PC-9 (cell line): ENCODE data around the gene DACT3. TPM values are rescaled to one million over a fixed set of nuclear protein-coding genes. Genes with fewer than 3 reads are reported as not detected.
A peak's percentile ranks its signal among the peaks of the same experiment; 100 is the strongest.

ENCODE experiments used
- BruUV-seq: library from RNA; stranded (reverse); fragments of 400-500 nt; replicated peaks from 2 replicates; lab custom pipeline; 2021; lab: Mats Ljungman, UMichigan
- CTCF ChIA-PET: fragments of 300-600 bp; sonication (Branson Sonifier 250); formaldehyde crosslinking; loops from one replicate; lab custom pipeline; 2022; ENCODE audit warnings: antibody characterized with exemption; lab: Charles Lee
- POLR2A ChIA-PET: fragments of 300-600 bp; sonication (Branson Sonifier 250); formaldehyde crosslinking; loops from one replicate; lab custom pipeline; 2022; ENCODE audit warnings: antibody characterized with exemption; ENCODE audit not compliant: unreplicated experiment; lab: Charles Lee
- DNase-seq, 2 experiments: peaks; one replicate each; pipeline versions ENCODE4 v3.0.0 to v3.0.0-alpha.2; 2015 to 2022; ENCODE audit warnings: mixed read lengths in 1 of 2
- H2AFZ ChIP-seq: fragments of 200-600 bp; sonication (generic); 2 replicates; pipeline ENCODE4 v1.8.1; 2017; ENCODE audit warnings: antibody characterized with exemption
- H3F3A ChIP-seq: fragments of 200-600 bp; sonication (generic); 2 replicates; pipeline ENCODE4 v1.8.1; 2017; ENCODE audit warnings: antibody characterized with exemption, mild to moderate bottlenecking, low read depth; ENCODE audit not compliant: insufficient read depth
- H3K27ac ChIP-seq: fragments of 200-600 bp; sonication (generic); 2 replicates; pipeline ENCODE4 v1.6.1; 2016; ENCODE audit warnings: mixed run types
- H3K27me3 ChIP-seq: fragments of 200-600 bp; sonication (generic); 2 replicates; pipeline ENCODE4 v1.6.1; 2016; ENCODE audit warnings: low read depth, mixed run types; ENCODE audit not compliant: insufficient read depth
- H3K36me3 ChIP-seq: fragments of 200-600 bp; sonication (generic); 2 replicates; pipeline ENCODE4 v1.6.1; 2016; ENCODE audit warnings: low read depth, mixed run types
- H3K4me1 ChIP-seq: fragments of 200-600 bp; sonication (generic); replicated peaks from 2 replicates; pipeline ENCODE4 v1.6.1; 2016; ENCODE audit warnings: mixed run types; ENCODE audit not compliant: insufficient read depth
- H3K4me2 ChIP-seq: fragments of 200-600 bp; sonication (generic); 2 replicates; pipeline ENCODE4 v1.6.1; 2017; ENCODE audit warnings: mixed run types
- H3K4me3 ChIP-seq: fragments of 200-600 bp; sonication (generic); 2 replicates; pipeline ENCODE4 v1.6.1; 2016; ENCODE audit warnings: mixed run types
- H3K79me2 ChIP-seq: fragments of 200-600 bp; sonication (generic); 2 replicates; pipeline ENCODE4 v1.6.1; 2017; ENCODE audit warnings: low read depth, mixed run types
- H3K9me2 ChIP-seq: fragments of 200-600 bp; sonication (generic); 2 replicates; pipeline ENCODE4 v1.8.1; 2017; ENCODE audit warnings: mild to moderate bottlenecking; ENCODE audit not compliant: insufficient read depth
- H3K9me3 ChIP-seq: fragments of 200-600 bp; sonication (generic); 2 replicates; pipeline ENCODE4 v1.8.1; 2016; ENCODE audit warnings: low read depth; ENCODE audit not compliant: insufficient read depth
- H4K20me1 ChIP-seq: fragments of 200-600 bp; sonication (generic); 2 replicates; pipeline ENCODE4 v1.8.1; 2017; ENCODE audit not compliant: insufficient read depth
- CTCF ChIP-seq: fragments of 200-600 bp; sonication (generic); conservative IDR thresholded peaks from 2 replicates; pipeline ENCODE4 v1.6.1; 2017; ENCODE audit warnings: mixed run types, antibody characterized with exemption, mild to moderate bottlenecking, moderate library complexity
- EZH2 ChIP-seq: fragments of 200-600 bp; sonication (generic); IDR thresholded peaks from 2 replicates; pipeline ENCODE4 v1.8.0; 2017; ENCODE audit warnings: antibody characterized with exemption, low read depth
- intact Hi-C: fragments of 100-400 bp; cut with micrococcal nuclease; formaldehyde crosslinking; loops from one replicate; pipeline ENCODE4 v1.10.0; 2022; ENCODE audit not compliant: unreplicated experiment
- total RNA-seq: library from RNA; stranded (reverse); gene quantifications from 2 replicates; pipeline ENCODE4 v1.2.3, GENCODE V29; 2021

Gene DACT3
- total RNA-seq, 1 experiment from 2014 or later = 0.13 TPM

GRCh38 chr19:46620267-46620666 is 40.7 kb downstream of the DACT3 start:
- TF ChIP-seq CTCF (no peak), EZH2 (no peak)

GRCh38 chr19:46618670-46619231 is 42.2 kb downstream of the DACT3 start:
- BruUV-seq = no TSS peak
- ChIA-PET CTCF (no interaction called here), POLR2A (no interaction called here)
- H3K36me3 ChIP-seq = no peaks in the 10 kb centered on the region
- peaks cover 5% of the 10 kb centered on the region; the same call in 1 of the 2 replicates for H3F3A ChIP-seq
- TF ChIP-seq EZH2 (no peak), CTCF (no peak)
- H2AFZ ChIP-seq = no peak overlapping the region
- no peak overlapping the region for H3K27ac ChIP-seq
- no peak overlapping the region for H3K4me3 ChIP-seq
- no peaks in the 10 kb centered on the region for H3K9me2 ChIP-seq
- H3K27me3 ChIP-seq = no peaks in the 10 kb centered on the region
- intact Hi-C loops = no loop called here
- H4K20me1 ChIP-seq = no peaks in the 10 kb centered on the region
- H3K9me3 ChIP-seq = no peaks in the 10 kb centered on the region
- no peak overlapping the region for H3K4me2 ChIP-seq
- H3K79me2 ChIP-seq = no peaks in the 10 kb centered on the region
- DNase-seq = peak in 1 of 2 experiments; percentile 39
- no peaks in the 10 kb centered on the region for H3K4me1 ChIP-seq

More at GRCh38 chr19:46620267-46620666, 40.7 kb downstream of the DACT3 start:
- CTCF ChIA-PET = interaction anchor here (0.6 kb wide), 2 partner anchors 41 to 53 kb away, joined by 4 read pairs; partner anchors contain the start of gene DACT3
- Histone ChIP-seq H3K9me2 (no peaks in the 10 kb centered on the region), H3F3A (peaks cover 11% of the 10 kb centered on the region; the same call in 1 of the 2 replicates), H3K27me3 (no peaks in the 10 kb centered on the region), H2AFZ (no peak overlapping the region), H3K4me3 (no peak overlapping the region), H4K20me1 (no peaks in the 10 kb centered on the region), H3K36me3 (no peaks in the 10 kb centered on the region), H3K9me3 (no peaks in the 10 kb centered on the region), H3K79me2 (no peaks in the 10 kb centered on the region), H3K27ac (no peak overlapping the region), H3K4me2 (no peak overlapping the region), H3K4me1 (peaks cover 2% of the 10 kb centered on the region; the same call in 1 of the 2 replicates)
- BruUV-seq = no TSS peak
- POLR2A ChIA-PET = no interaction called here
- no peak for DNase-seq
- intact Hi-C loops = no loop called here

- no peak overlapping the region for H3K4me2 ChIP-seq
- no peaks in the 10 kb centered on the region for H3K79me2 ChIP-seq
- no peaks in the 10 kb centered on the region for H4K20me1 ChIP-seq
- no peak overlapping the region for H2AFZ ChIP-seq
- intact Hi-C loops = no loop called here
- H3F3A ChIP-seq = peaks cover 5% of the 10 kb centered on the region; the same call in 1 of the 2 replicates
- ChIA-PET POLR2A (no interaction called here), CTCF (interaction anchor here (0.6 to 1.5 kb wide), 5 partner anchors 28 to 731 kb away, joined by 3 to 19 read pairs (median 5); partner anchors contain the start of gene DACT3)
- H3K9me3 ChIP-seq = no peaks in the 10 kb centered on the region
- no peaks in the 10 kb centered on the region for H3K4me1 ChIP-seq
- TF ChIP-seq EZH2 (no peak), CTCF (no peak)
- no peak overlapping the region for H3K4me3 ChIP-seq
- no peak overlapping the region for H3K27ac ChIP-seq
- no peaks in the 10 kb centered on the region for H3K9me2 ChIP-seq
- H3K27me3 ChIP-seq = no peaks in the 10 kb centered on the region
- no peaks in the 10 kb centered on the region for H3K36me3 ChIP-seq
- DNase-seq = peak in 1 of 2 experiments; percentile 28
- BruUV-seq = no TSS peak
These were observed 43.4 kb downstream of the DACT3 start for GRCh38 chr19:46617601-46618000.
